ENCODE data around the gene CHPF2. TPM values are rescaled to one million over a fixed set of nuclear protein-coding genes. Genes with fewer than 3 reads are reported as not detected.

The CHPF2 gene
- total RNA-seq, 4 donors from 2014 or later = 22.3 to 44.9 (median 34.0) TPM

GRCh38 chr7:151239837-151240459 is 7.7 kb downstream of the CHPF2 start:
- no peak for DNase-seq (ENCODE audit: low spot score)
- no peak for ATAC-seq (ENCODE audit: low FRiP score)
- no peak for TF ChIP-seq CTCF (IDR thresholded peaks at IDR 0.05)

GRCh38 chr7:151240536-151240935 is 8.3 kb downstream of the CHPF2 start:
- TF ChIP-seq CTCF (IDR thresholded peaks at IDR 0.05) = no peak
- DNase-seq (ENCODE audit: low spot score) = no peak
- ATAC-seq (ENCODE audit: low FRiP score) = no peak

GRCh38 chr7:151240942-151241754 is 8.9 kb downstream of the CHPF2 start:
- no peak for TF ChIP-seq CTCF (IDR thresholded peaks at IDR 0.05)
- ATAC-seq (ENCODE audit: low FRiP score) = no peak

GRCh38 chr7:151241755-151242096 is 9.4 kb downstream of the CHPF2 start:
- no peak for ATAC-seq (ENCODE audit: low FRiP score)
- TF ChIP-seq CTCF (IDR thresholded peaks at IDR 0.05) = no peak
- no peak for DNase-seq (ENCODE audit: low spot score)

More at GRCh38 chr7:151240942-151241754, 8.9 kb downstream of the CHPF2 start:
- DNase-seq (ENCODE audit: low spot score) = no peak

- TF ChIP-seq CTCF (IDR thresholded peaks at IDR 0.05) = no peak
- DNase-seq (ENCODE audit: low spot score) = no peak
- no peak for ATAC-seq (ENCODE audit: low FRiP score)
Observed at GRCh38 chr7:151242159-151243044, 10.1 kb downstream of the CHPF2 start.

- no peak for TF ChIP-seq CTCF (IDR thresholded peaks at IDR 0.05)
- ATAC-seq (ENCODE audit: low FRiP score) (no peak), DNase-seq (ENCODE audit: low spot score) (no peak)
Observed at GRCh38 chr7:151243045-151243349, 10.7 kb downstream of the CHPF2 start.
